HUES6 (cell line): Measurements from ENCODE around the gene GRK3.

Experiments used
- H3K27ac ChIP-seq: 2 replicates; pipeline ENCODE4 v1.7.0; 2013; ENCODE audit warnings: low read depth, mild to moderate bottlenecking, low read length, inconsistent platforms
- H3K27me3 ChIP-seq: 2 replicates; pipeline ENCODE4 v1.6.1; 2013; ENCODE audit warnings: low read length; ENCODE audit not compliant: control insufficient read depth, insufficient read depth
- H3K36me3 ChIP-seq: 2 replicates; pipeline ENCODE4 v1.6.1; 2013; ENCODE audit warnings: low read length; ENCODE audit not compliant: control insufficient read depth, insufficient read depth
- H3K4me1 ChIP-seq: 2 replicates; pipeline ENCODE4 v1.6.1; 2013; ENCODE audit warnings: low read length; ENCODE audit not compliant: control insufficient read depth, insufficient read depth
- H3K4me3 ChIP-seq: 2 replicates; pipeline ENCODE4 v1.5.1; 2013; ENCODE audit warnings: low read depth, low read length
- H3K9ac ChIP-seq: one replicate; pipeline ENCODE4 v1.6.1; 2013; ENCODE audit warnings: mild to moderate bottlenecking, low read length
- H3K9me3 ChIP-seq: 2 replicates; pipeline ENCODE4 v1.6.1; 2013; ENCODE audit warnings: low read depth, low read length; ENCODE audit not compliant: control insufficient read depth, insufficient read depth

Gene GRK3

DNA sequence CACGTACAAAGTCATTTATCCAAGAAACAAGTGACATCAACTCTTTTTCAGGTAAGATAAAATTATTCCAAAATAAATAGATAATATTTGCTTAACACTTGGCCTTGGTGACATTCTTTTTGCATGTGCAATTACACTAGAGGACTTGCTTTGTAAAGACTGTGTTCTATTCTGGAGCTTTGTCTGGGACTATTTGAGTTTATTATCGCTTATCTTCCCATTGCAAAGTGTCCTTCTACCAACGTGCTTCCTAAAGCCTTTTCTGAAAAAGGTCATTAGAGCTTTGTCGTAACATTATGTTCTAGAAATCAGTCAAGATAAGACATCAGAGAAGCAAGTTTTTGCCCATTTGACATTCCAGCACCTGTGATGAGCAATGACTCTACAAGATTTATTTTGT is 99.2 kb downstream of the GRK3 start:
- Histone ChIP-seq H3K4me1 (no peaks in the 10 kb centered on the region), H3K27me3 (no peaks in the 10 kb centered on the region), H3K27ac (no peak overlapping the region), H3K36me3 (no peaks in the 10 kb centered on the region), H3K9ac (no peak overlapping the region), H3K4me3 (no peak overlapping the region), H3K9me3 (no peaks in the 10 kb centered on the region)

DNA sequence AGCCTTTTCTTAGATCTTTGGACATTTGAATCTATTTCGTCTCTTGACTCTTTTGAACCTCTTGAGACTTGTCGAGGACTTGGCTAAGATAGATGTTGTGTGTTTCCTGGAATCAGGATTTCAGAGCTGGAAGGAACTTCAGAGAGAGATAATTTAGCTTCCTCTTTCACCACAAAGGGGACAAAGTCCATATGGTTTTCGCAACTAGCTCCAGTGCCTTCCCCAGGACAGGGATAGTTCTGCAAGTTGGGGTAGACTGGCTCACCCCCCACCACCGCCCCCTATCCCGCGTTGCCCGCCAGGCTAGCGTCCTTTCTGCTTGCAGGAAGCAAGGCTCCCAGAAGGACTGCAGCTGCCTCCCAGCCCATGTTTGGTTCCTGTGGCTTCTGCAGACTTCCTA is 101.8 kb downstream of the GRK3 start:
- Histone ChIP-seq H3K27ac (no peak overlapping the region), H3K4me1 (peaks cover 7% of the 10 kb centered on the region; the same call in 1 of the 2 replicates), H3K4me3 (no peak overlapping the region), H3K9ac (no peak overlapping the region), H3K36me3 (no peaks in the 10 kb centered on the region), H3K27me3 (no peaks in the 10 kb centered on the region), H3K9me3 (no peaks in the 10 kb centered on the region)

DNA sequence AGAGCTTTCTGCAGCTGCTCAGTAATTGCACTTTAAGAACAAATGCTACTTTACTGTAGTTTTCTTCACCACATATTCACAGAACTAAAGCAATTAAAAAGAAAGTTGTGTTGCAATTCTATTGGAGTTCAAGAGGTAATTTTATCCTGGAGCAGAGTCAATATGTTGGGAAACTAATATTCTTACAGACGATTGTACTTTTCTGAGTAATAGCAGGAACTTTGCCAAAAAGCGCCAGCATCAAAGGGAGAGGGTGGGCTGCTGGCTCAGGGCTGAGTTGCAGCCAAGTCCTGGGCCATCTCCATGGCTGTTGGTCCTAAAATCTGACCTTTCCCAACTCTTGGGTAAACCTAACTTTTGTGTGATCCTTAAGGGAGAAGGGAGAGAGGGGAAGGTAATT is 104.0 kb downstream of the GRK3 start:
- no peaks in the 10 kb centered on the region for H3K27me3 ChIP-seq

GRCh38 chr22:25669253-25670069 is 105.0 kb downstream of the GRK3 start:
- H3K4me3 ChIP-seq = no peak overlapping the region
- H3K9ac ChIP-seq = no peak overlapping the region
- H3K9me3 ChIP-seq = no peaks in the 10 kb centered on the region
- H3K27ac ChIP-seq = no peak overlapping the region
- no peaks in the 10 kb centered on the region for H3K27me3 ChIP-seq
- H3K4me1 ChIP-seq = peaks cover 7% of the 10 kb centered on the region; the same call in 1 of the 2 replicates
- H3K36me3 ChIP-seq = no peaks in the 10 kb centered on the region

More for the DNA sequence above, 104.0 kb downstream of the GRK3 start:
- peaks cover 7% of the 10 kb centered on the region; the same call in 1 of the 2 replicates for H3K4me1 ChIP-seq
- no peaks in the 10 kb centered on the region for H3K36me3 ChIP-seq
- H3K27ac ChIP-seq = no peak overlapping the region
- H3K9ac ChIP-seq = no peak overlapping the region
- H3K9me3 ChIP-seq = no peaks in the 10 kb centered on the region
- no peak overlapping the region for H3K4me3 ChIP-seq

DNA sequence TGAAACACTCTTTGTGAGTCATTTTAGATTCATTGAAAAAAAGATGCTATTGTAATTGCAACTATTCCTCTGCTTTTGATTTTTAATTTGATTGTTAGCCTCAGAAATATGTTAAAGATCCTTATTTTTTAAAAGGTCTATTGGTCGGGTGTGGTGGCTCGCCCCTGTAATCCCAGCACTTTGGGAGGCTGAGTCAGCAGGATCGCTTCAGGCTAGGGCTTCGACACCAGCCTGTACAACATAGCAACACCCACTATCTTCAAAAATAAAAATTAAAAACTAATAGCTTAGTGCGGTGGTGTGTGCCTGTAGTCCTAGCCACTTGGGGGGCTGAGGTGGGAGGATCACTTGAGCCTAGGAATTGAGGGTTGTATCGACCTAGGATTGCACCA is 105.6 kb downstream of the GRK3 start:
- H3K9ac ChIP-seq = no peak overlapping the region
- no peaks in the 10 kb centered on the region for H3K36me3 ChIP-seq
- no peak overlapping the region for H3K27ac ChIP-seq
- H3K4me3 ChIP-seq = no peak overlapping the region
- no peaks in the 10 kb centered on the region for H3K27me3 ChIP-seq
- no peaks in the 10 kb centered on the region for H3K9me3 ChIP-seq
- peaks cover 7% of the 10 kb centered on the region; the same call in 1 of the 2 replicates for H3K4me1 ChIP-seq

DNA sequence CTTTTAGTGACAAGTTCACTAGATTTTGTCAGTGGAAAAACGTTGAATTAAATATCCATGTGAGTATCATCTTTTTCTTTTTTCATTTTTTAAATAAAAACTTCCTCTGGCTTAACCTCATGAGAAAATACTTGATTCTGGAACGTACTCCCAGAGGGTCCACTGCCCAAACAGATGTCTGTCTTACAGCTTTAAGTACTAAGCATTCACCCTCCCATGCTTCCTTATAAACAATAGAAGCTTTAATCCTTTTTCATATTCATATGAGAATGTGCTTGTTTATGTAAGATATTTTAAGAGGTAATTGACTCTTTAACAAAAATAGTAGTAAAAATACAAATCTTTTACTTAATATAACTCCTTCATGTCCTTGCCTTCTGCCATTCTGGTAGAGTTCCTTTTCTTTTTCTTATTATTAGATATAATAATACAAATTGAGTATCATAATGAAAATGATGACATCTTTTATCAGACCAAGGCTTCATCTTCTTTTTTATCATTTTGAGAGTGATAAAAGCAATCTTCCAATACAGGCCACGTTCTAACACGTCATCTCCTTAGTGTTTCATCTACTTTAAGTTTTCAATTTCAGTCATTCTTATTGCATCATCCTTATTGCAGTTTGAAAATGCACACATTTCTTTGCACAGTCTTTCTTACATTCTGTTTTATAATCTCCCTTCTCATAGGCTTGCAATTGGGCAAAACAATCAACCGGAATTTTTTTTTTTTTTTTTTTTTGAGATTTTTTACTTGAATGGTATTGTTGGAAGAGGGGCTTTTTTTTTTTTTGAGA is 108.0 kb downstream of the GRK3 start:
- H3K27me3 ChIP-seq = no peaks in the 10 kb centered on the region
- no peaks in the 10 kb centered on the region for H3K36me3 ChIP-seq
- H3K9ac ChIP-seq = no peak overlapping the region
- H3K4me3 ChIP-seq = no peak overlapping the region
- no peaks in the 10 kb centered on the region for H3K9me3 ChIP-seq
- peaks cover 7% of the 10 kb centered on the region; the same call in 1 of the 2 replicates for H3K4me1 ChIP-seq
- H3K27ac ChIP-seq = no peak overlapping the region

GRCh38 chr22:25673713-25674112 is 109.2 kb downstream of the GRK3 start:
- Histone ChIP-seq H3K27ac (no peak overlapping the region), H3K4me1 (peaks cover 7% of the 10 kb centered on the region; the same call in 1 of the 2 replicates), H3K27me3 (no peaks in the 10 kb centered on the region), H3K36me3 (no peaks in the 10 kb centered on the region), H3K9me3 (no peaks in the 10 kb centered on the region), H3K9ac (no peak overlapping the region), H3K4me3 (no peak overlapping the region)

GRCh38 chr22:25677631-25678030 is 113.2 kb downstream of the GRK3 start:
- no peak overlapping the region for H3K4me3 ChIP-seq
- no peak overlapping the region for H3K27ac ChIP-seq
- H3K9me3 ChIP-seq = no peaks in the 10 kb centered on the region
- H3K36me3 ChIP-seq = no peaks in the 10 kb centered on the region
- no peaks in the 10 kb centered on the region for H3K4me1 ChIP-seq
- no peak overlapping the region for H3K9ac ChIP-seq
- H3K27me3 ChIP-seq = no peaks in the 10 kb centered on the region

DNA sequence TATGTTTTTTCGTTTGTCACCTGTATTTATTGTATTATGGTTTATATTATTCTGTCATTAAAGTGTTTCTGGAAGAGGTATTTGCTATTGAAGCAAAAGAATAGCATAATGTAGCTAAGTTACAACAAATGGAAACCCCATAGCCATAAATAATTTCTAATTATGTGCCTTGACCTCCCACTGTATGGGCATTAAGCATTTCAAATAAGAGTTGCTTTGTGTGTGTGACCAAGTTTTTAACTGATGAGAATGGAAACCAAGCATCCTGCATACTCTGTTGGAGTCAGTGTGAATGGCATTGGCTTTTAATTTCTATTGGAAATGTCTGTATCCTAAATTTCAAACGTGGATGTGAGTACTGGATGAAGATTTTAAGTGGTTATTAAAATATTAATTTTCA is 115.6 kb downstream of the GRK3 start:
- Histone ChIP-seq H3K27ac (no peak overlapping the region), H3K4me1 (no peaks in the 10 kb centered on the region), H3K36me3 (no peaks in the 10 kb centered on the region), H3K9ac (no peak overlapping the region), H3K27me3 (no peaks in the 10 kb centered on the region), H3K4me3 (no peak overlapping the region), H3K9me3 (no peaks in the 10 kb centered on the region; the same call in 1 of the 2 replicates)

DNA sequence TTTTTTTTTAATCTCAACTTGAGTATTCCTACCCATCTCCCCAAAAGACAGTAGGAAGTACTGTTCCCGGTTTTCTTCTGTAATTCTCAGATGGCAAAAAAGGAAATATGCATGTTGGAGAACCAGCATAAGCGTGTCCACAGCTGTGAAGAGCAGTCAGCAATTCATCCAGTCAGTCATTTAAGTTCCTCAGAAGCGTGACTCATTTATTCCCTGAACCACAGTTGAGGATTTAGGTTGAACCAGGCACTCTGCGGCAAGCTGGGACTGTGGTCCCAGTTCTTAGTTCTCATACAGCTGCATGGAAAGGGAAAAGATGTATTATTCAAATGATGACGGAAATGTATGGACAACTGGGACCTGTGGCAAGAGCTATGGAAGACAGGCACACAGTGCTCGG is 116.5 kb downstream of the GRK3 start:
- H3K36me3 ChIP-seq = no peaks in the 10 kb centered on the region
- no peak overlapping the region for H3K4me3 ChIP-seq
- no peaks in the 10 kb centered on the region; the same call in 1 of the 2 replicates for H3K9me3 ChIP-seq
- H3K4me1 ChIP-seq = no peaks in the 10 kb centered on the region
- H3K9ac ChIP-seq = no peak overlapping the region
- H3K27ac ChIP-seq = no peak overlapping the region
- no peaks in the 10 kb centered on the region for H3K27me3 ChIP-seq

DNA sequence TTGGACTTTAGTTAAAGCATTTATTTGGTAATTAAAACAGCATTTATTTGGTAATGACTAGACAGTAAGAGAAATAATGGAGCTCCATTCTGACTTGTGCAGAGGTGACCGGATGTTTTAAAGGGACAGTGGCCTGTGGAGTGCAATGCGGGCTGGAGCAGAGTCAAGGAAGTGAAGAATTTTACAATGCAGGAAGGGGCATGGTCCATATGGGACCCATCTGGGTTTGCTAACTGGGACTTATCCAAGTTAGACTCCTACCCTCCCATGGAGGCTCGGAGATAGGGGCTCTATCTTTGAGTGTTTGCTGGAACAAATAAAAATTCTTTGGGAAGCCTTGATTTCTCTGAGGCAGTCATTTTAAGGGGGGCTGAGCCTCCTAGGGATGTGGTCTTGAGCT is 117.6 kb downstream of the GRK3 start:
- Histone ChIP-seq H3K9ac (no peak overlapping the region), H3K27ac (no peak overlapping the region), H3K9me3 (no peaks in the 10 kb centered on the region; the same call in 1 of the 2 replicates), H3K4me3 (no peak overlapping the region), H3K27me3 (no peaks in the 10 kb centered on the region), H3K36me3 (no peaks in the 10 kb centered on the region), H3K4me1 (no peaks in the 10 kb centered on the region)
